OCI-LY3 (cell line): Measurements from ENCODE around the gene NEO1.

ENCODE experiments used
- H2AFZ ChIP-seq: fragments of 200-600, 300-600 bp; shearing (Covaris generic); 2 replicates; pipeline ENCODE4 v1.6.0; 2014; ENCODE audit warnings: antibody characterized with exemption, low read depth, low read length
- H3K27ac ChIP-seq: fragments of 200-600, 300-600 bp; sonication (generic); 2 replicates; pipeline ENCODE4 v1.5.1; 2014; ENCODE audit warnings: mild to moderate bottlenecking, low read length, moderate library complexity, mixed read lengths
- H3K27me3 ChIP-seq: fragments of 200-600, 300-600 bp; sonication (generic); 2 replicates; pipeline ENCODE4 v1.6.1; 2014; ENCODE audit warnings: low read depth, low read length, mixed read lengths
- H3K36me3 ChIP-seq: fragments of 200-600, 300-600 bp; sonication (generic); replicated peaks from 2 replicates; pipeline ENCODE3; 2014; ENCODE audit warnings: low read depth, low read length, mixed read lengths
- H3K4me1 ChIP-seq: fragments of 300-600, 200-600 bp; sonication (generic); 2 replicates; pipeline ENCODE4 v1.6.1; 2014; ENCODE audit warnings: low read length, mixed read lengths
- H3K4me2 ChIP-seq: fragments of 200-600, 300-600 bp; sonication (generic); 2 replicates; pipeline ENCODE4 v1.6.1; 2014; ENCODE audit warnings: low read length, mixed read lengths
- H3K4me3 ChIP-seq: fragments of 300-600, 200-600 bp; sonication (generic); 2 replicates; pipeline ENCODE4 v1.5.1; 2014; ENCODE audit warnings: antibody characterized with exemption, mild to moderate bottlenecking, low read length, moderate library complexity
- H3K79me2 ChIP-seq: fragments of 300-600, 200-600 bp; shearing (Covaris generic); 2 replicates; pipeline ENCODE4 v1.6.1; 2014; ENCODE audit warnings: mild to moderate bottlenecking, low read length, mixed read lengths
- H3K9ac ChIP-seq: fragments of 300-600, 200-600 bp; shearing (Covaris generic); 2 replicates; pipeline ENCODE4 v1.6.0; 2014; ENCODE audit warnings: mild to moderate bottlenecking, low read length, moderate library complexity
- H3K9me3 ChIP-seq: fragments of 200-600, 300-600 bp; shearing (Covaris generic); 2 replicates; pipeline ENCODE4 v1.6.1; 2014; ENCODE audit warnings: low read length, mixed read lengths; ENCODE audit not compliant: insufficient read depth
- H4K20me1 ChIP-seq: fragments of 200-600, 300-600 bp; sonication (generic); 2 replicates; pipeline ENCODE4 v1.6.1; 2016; ENCODE audit warnings: low read length, mixed read lengths; ENCODE audit not compliant: insufficient read depth
- EZH2phosphoT487 ChIP-seq: fragments of 200-600 bp; shearing (Covaris generic); IDR thresholded peaks from 2 replicates; pipeline ENCODE4 v1.6.1; 2018; ENCODE audit warnings: antibody characterized with exemption, mixed run types, low read depth
- TF ChIP-seq, protein P1 (sequence below): fragments of 200-600, 300-600 bp; sonication (generic); IDR thresholded peaks from 2 replicates; pipeline ENCODE4 v1.5.1; 2014; ENCODE audit warnings: antibody characterized with exemption, low read length, low read depth

Gene NEO1, protein sequence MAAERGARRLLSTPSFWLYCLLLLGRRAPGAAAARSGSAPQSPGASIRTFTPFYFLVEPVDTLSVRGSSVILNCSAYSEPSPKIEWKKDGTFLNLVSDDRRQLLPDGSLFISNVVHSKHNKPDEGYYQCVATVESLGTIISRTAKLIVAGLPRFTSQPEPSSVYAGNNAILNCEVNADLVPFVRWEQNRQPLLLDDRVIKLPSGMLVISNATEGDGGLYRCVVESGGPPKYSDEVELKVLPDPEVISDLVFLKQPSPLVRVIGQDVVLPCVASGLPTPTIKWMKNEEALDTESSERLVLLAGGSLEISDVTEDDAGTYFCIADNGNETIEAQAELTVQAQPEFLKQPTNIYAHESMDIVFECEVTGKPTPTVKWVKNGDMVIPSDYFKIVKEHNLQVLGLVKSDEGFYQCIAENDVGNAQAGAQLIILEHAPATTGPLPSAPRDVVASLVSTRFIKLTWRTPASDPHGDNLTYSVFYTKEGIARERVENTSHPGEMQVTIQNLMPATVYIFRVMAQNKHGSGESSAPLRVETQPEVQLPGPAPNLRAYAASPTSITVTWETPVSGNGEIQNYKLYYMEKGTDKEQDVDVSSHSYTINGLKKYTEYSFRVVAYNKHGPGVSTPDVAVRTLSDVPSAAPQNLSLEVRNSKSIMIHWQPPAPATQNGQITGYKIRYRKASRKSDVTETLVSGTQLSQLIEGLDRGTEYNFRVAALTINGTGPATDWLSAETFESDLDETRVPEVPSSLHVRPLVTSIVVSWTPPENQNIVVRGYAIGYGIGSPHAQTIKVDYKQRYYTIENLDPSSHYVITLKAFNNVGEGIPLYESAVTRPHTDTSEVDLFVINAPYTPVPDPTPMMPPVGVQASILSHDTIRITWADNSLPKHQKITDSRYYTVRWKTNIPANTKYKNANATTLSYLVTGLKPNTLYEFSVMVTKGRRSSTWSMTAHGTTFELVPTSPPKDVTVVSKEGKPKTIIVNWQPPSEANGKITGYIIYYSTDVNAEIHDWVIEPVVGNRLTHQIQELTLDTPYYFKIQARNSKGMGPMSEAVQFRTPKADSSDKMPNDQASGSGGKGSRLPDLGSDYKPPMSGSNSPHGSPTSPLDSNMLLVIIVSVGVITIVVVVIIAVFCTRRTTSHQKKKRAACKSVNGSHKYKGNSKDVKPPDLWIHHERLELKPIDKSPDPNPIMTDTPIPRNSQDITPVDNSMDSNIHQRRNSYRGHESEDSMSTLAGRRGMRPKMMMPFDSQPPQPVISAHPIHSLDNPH (N-terminal part only)

DNA sequence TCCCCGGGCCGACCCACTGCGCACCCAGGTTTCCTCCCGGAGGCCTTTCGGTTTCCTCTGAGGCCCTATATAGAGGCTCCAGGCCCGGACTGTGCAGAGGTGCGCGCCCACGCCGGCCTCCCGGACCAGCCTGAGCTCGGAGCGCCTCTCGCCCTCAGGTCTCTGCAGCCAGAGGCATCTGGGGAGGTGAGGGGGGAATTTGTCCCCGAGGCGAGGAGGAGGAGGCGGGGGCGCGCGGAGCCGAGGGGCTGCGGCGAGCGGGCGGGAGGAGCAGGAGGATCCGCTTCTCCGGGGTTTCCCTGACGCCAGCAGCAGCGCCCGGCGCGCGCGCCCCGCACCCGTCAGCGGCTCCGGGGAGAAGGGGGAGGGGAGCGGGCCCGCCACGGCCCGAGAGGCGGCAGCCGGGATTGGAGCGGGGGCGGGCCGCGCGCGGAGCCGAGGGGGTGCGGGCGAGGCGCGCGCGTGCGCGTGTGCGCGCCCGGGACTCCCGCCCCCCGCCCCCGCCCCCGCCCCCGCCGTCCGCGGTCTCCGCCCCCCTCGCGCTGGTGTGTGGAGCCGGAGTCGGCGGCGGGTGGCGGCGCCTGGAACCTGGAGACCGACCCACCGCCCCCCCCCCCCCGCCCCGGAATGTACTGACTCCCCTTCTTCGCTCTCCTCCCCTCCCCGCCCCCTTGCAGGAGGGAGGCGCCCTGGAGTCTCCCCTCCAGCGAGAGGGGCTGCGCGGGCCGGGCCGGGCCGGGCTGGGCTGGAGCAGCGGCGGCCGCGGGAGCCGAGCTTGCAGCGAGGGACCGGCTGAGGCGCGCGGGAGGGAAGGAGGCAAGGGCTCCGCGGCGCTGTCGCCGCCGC, at the start of gene NEO1:
TSS of gene NEO1 (plus strand) at position 657 of the 846 bp plus-strand sequence. CDS start 213 bp downstream, outside the sequence.
- H3K27me3 ChIP-seq, result peaks cover 26% of the 10 kb centered on the region
- H3K4me3 ChIP-seq, result peak within 1 kb of the TSS; percentile 89
- H3K36me3 ChIP-seq, result no peaks in the 10 kb centered on the region
- H4K20me1 ChIP-seq, result no peaks in the 10 kb centered on the region
- TF ChIP-seq EZH2phosphoT487, result no peak
- TF ChIP-seq, protein P1, sequence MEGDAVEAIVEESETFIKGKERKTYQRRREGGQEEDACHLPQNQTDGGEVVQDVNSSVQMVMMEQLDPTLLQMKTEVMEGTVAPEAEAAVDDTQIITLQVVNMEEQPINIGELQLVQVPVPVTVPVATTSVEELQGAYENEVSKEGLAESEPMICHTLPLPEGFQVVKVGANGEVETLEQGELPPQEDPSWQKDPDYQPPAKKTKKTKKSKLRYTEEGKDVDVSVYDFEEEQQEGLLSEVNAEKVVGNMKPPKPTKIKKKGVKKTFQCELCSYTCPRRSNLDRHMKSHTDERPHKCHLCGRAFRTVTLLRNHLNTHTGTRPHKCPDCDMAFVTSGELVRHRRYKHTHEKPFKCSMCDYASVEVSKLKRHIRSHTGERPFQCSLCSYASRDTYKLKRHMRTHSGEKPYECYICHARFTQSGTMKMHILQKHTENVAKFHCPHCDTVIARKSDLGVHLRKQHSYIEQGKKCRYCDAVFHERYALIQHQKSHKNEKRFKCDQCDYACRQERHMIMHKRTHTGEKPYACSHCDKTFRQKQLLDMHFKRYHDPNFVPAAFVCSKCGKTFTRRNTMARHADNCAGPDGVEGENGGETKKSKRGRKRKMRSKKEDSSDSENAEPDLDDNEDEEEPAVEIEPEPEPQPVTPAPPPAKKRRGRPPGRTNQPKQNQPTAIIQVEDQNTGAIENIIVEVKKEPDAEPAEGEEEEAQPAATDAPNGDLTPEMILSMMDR, result no peak
- H2AFZ ChIP-seq, result peak within 1 kb of the TSS; percentile 84
- H3K4me2 ChIP-seq, result peak within 1 kb of the TSS; percentile 98
- no peaks in the 10 kb centered on the region for H3K79me2 ChIP-seq
- H3K27ac ChIP-seq, result peak within 1 kb of the TSS; percentile 12; the same call in 1 of the 2 replicates
- H3K9ac ChIP-seq, result peak within 1 kb of the TSS; percentile 81
- H3K4me1 ChIP-seq, result peaks cover 12% of the 10 kb centered on the region
- H3K9me3 ChIP-seq, result no peaks in the 10 kb centered on the region

DNA sequence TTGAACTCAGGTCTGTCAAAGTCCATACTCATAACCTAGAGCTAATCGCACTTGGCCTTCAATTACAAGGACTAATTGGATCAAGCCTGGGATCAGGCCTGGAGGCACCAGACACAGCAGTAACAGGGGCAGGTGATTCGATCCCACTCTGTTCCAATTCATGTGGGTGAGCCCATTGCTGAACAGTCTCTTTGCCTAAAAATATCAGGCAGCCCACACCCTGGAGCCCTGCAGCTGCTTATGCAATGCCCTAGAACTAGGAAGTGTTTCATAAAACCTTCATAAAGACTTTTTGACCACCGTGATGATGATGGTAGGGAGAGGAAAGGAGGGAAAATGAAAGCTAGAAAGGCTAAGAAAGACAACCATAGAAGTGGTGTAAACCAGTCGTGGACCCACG, 47.8 kb upstream of the NEO1 start:
- Histone ChIP-seq H3K27ac (no peak overlapping the region), H3K4me3 (no peak overlapping the region), H3K9me3 (no peaks in the 10 kb centered on the region), H4K20me1 (no peaks in the 10 kb centered on the region), H3K9ac (no peak overlapping the region), H3K79me2 (no peaks in the 10 kb centered on the region), H3K4me1 (no peaks in the 10 kb centered on the region), H3K27me3 (peaks cover 9% of the 10 kb centered on the region), H2AFZ (no peak overlapping the region), H3K4me2 (no peak overlapping the region), H3K36me3 (no peaks in the 10 kb centered on the region)
- TF ChIP-seq, protein P1, result no peak
- TF ChIP-seq EZH2phosphoT487, result no peak

DNA sequence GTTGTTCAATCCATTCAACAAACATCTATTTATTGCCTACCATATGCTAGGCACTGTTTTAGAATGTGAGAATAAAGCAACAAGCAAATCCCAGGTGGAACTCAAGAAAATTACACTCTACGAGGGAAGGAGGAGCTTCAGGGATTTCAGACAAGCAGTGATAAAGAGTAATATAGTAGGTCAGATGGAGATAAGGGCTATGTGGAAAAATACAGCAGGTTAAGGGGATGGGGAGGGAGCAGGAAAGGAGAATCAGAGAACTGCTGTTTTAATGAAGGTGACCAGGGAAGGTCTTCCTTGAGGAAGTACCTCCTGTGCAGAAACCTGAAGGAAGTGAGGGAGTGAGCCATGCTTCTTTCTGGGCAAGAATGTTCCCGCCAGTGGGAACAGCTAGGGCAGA, 47.2 kb upstream of the NEO1 start:
- no peak overlapping the region for H3K9ac ChIP-seq
- no peak overlapping the region for H2AFZ ChIP-seq
- H3K4me2 ChIP-seq, result no peak overlapping the region
- H4K20me1 ChIP-seq, result no peaks in the 10 kb centered on the region
- no peaks in the 10 kb centered on the region for H3K36me3 ChIP-seq
- H3K79me2 ChIP-seq, result no peaks in the 10 kb centered on the region
- peaks cover 1% of the 10 kb centered on the region; the same call in 1 of the 2 replicates for H3K4me1 ChIP-seq
- peaks cover 13% of the 10 kb centered on the region for H3K27me3 ChIP-seq
- TF ChIP-seq, protein P1, result no peak
- TF ChIP-seq EZH2phosphoT487, result no peak
- no peaks in the 10 kb centered on the region for H3K9me3 ChIP-seq
- no peak overlapping the region for H3K4me3 ChIP-seq
- no peak overlapping the region for H3K27ac ChIP-seq
